Measurements from ENCODE around the gene URGCP. TPM values are rescaled to one million over a fixed set of nuclear protein-coding genes. Genes with fewer than 3 reads are reported as not detected.

Gene URGCP
- 17.4 and 21.2 TPM in 2 replicates for total RNA-seq

DNA sequence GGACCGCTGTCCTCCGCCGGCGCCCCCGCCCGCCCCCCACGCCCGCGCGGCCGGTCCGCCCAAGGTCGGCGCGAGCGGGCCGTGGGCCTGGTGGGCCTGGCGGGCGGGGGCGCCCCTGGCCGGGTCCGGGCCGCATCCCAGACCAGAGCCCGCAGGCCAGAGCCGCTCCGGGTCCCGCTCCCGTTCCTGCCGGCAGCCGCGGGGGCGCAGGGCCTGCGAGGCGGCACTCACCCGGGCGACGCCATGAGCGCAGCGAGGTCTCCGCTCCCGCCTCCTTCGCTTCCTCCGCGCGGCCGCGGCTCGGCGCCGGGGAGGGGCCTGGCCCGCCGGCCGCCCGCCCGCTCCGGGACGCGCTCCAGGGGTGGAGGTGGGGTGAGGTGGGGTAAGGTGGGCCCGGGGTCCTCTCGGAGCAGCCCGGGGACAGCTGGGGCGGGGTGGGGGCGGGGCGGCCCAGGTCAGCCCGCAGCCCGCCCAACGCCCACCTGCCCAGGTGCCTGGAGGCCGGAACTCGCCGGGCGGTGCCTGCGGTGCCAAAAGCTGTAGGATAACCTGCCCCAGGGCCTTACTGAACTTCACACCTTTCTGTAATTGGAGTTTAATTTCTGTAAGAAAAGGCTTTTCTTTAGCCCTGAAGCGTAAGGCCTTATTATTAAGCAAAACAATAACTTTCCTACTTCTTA, at the start of gene URGCP:
Gene URGCP, minus strand, starts transcription at position 266 of the 680 bp plus-strand sequence. Its CDS starts 21 bp downstream, at position 245.
- no peak for DNase-seq (ENCODE audit: extremely low read depth, low read depth, low spot score)

DNA sequence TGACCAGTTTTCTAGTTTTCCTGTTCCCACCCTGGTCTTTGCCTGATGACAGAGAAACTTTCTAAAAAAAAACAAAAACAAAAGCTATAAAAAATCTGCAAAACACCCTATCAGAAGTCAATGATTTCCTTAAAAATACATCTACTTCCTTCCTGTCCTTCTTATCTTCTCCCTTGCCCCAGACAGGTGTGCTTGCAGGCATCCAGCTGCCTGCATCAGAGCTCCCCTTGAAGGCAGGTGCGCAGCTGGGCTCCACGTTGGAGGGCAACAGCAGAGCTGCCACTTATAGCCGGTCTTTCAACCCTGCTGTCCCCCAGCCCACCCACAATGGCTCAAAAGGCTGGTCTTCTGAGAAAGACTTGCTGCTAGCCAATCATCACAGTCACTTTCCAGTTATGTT, 49.6 kb upstream of the URGCP start:
- no peak for DNase-seq (ENCODE audit: extremely low read depth, low read depth, low spot score)

- DNase-seq (ENCODE audit: extremely low read depth, low read depth, low spot score): no peak
Measured at GRCh38 chr7:43954524-43955228, 48.3 kb upstream of the URGCP start.

GRCh38 chr7:43953071-43953470, 46.7 kb upstream of the URGCP start:
- DNase-seq (ENCODE audit: extremely low read depth, low read depth, low spot score): no peak

- no peak for DNase-seq (ENCODE audit: extremely low read depth, low read depth, low spot score)
Measured at GRCh38 chr7:43952028-43952427, 45.6 kb upstream of the URGCP start.

DNA sequence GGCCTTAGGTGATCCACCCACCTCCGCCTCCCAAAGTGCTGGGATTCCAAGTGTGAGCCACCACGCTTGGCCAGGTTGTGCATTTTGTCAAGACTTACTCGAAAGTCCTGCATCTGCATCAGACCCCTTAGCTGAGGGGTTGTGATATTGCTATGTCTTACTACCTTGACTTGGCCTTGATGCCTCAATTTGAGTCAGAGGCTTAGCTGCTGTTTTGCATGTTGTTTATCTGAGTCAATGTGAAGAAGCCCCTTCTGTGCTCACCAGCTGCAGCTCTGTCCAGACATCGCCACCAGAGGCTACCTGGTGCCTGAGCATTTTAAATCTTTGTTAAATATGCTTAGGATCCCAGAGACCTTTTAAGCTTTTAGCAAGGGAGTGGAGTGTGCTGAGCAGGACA, 37.9 kb upstream of the URGCP start:
- DNase-seq (ENCODE audit: extremely low read depth, low read depth, low spot score): no peak

DNA sequence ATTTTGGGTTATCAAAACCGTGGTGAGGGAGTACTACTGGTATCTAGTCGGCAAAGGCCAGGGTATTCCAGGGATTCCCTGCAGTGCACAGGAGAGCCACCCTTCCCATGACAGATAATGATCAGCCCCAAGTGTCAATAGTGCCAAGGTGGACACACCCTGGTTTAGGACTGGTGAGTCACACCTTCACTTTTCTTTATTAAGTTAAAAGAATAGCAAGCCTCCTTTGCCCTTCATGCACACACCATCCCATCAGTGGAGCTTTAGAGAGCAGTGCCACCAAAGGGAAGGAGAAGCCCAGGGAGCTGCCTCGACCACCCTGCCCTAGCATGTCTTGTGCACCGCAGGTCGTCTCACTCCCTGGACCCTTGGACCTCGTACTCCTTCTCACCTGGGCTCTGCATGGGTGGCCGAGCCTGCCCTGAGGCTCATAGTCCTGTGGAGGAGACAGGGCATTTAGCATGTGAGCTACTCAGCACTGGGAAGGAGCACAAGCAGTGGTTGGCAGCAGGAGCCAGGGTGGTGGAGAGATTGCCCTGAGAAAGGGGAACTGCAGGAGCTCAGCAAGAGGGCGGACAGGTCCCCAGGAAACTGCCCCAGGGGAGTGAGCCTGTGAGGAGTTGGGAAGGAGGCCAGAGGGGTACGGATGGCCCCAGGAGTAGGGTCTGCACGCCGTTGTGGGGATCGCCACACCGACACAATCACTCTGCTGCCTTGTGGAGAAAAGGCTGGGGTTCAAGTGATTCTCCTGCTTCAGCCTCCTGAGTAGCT, 37.2 kb upstream of the URGCP start:
- DNase-seq (ENCODE audit: extremely low read depth, low read depth, low spot score): no peak

DNA sequence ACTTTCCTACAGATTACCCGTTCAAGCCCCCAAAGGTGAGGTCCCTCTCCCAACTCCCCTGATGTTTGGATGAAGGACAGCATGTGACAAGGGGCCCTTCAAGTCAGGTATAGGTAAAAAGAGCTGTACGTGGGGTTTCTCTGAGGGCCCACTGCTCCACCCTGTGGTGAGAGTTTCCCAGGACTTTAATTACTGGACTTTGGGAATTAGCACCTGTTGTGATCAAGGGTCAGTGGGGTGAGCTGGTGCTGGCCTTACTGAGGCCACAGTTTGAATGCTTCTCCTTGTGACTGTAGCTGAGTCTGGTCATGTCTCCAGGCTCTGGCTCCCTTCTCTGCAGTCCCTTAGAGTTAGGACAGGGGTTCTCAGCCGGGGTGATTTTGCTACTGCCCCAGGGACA, 36.6 kb upstream of the URGCP start:
- no peak for DNase-seq (ENCODE audit: extremely low read depth, low read depth, low spot score)

GRCh38 chr7:43942250-43942649, 35.9 kb upstream of the URGCP start:
- no peak for DNase-seq (ENCODE audit: extremely low read depth, low read depth, low spot score)

- DNase-seq (ENCODE audit: extremely low read depth, low read depth, low spot score): no peak
Measured at GRCh38 chr7:43938892-43939482, 32.6 kb upstream of the URGCP start.

GRCh38 chr7:43937444-43937843, 31.0 kb upstream of the URGCP start:
- no peak for DNase-seq (ENCODE audit: extremely low read depth, low read depth, low spot score)

GRCh38 chr7:43933902-43934560, 27.6 kb upstream of the URGCP start:
- no peak for DNase-seq (ENCODE audit: extremely low read depth, low read depth, low spot score)

DNA sequence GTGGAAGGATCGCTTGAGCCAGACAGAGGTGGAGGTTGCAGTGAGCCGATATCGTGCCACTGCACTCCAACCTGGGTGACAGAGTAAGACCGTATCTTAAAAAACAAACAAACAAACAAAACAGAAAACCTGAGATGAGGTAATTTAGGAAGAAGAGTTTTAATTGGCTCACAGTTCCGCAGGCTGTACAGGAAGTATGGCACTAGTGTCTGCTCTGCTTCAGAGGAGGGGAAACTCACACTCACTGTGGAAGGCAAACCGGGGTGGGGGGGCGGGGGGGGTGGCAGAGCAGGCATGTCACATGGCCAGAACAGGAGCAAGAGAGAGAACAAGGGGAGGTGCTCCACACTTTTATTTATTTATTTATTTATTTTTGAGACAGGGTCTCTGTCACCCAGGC, 24.9 kb upstream of the URGCP start:
- DNase-seq (ENCODE audit: extremely low read depth, low read depth, low spot score): no peak

GRCh38 chr7:43929529-43930457, 23.4 kb upstream of the URGCP start:
- DNase-seq (ENCODE audit: extremely low read depth, low read depth, low spot score): no peak

GRCh38 chr7:43927810-43928209, 21.4 kb upstream of the URGCP start:
- DNase-seq (ENCODE audit: extremely low read depth, low read depth, low spot score): no peak

DNA sequence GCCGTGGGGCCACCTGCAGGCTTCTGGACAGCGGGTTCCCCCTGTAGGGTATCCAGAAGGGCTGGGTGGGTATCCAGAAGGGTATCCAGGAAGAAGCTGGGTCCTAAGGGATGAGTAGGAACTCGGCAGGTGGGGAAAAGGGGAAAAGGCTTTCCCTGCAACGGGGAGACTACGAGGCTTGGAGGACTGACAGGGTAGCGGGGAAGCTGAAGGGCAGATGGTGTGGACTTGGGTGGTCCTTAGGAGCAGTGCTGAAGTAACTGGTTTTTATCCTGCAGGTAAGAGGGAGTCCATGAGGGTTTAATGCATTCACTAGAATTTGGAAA, 20.4 kb upstream of the URGCP start:
- no peak for DNase-seq (ENCODE audit: extremely low read depth, low read depth, low spot score)

- no peak for DNase-seq (ENCODE audit: extremely low read depth, low read depth, low spot score)
Measured at GRCh38 chr7:43925984-43926797, 19.8 kb upstream of the URGCP start, which contains the start of gene UBE2D4. TSS of gene UBE2D4 (plus strand) at chr7:43926436. CDS start at chr7:43926533, 97 bp downstream.

DNA sequence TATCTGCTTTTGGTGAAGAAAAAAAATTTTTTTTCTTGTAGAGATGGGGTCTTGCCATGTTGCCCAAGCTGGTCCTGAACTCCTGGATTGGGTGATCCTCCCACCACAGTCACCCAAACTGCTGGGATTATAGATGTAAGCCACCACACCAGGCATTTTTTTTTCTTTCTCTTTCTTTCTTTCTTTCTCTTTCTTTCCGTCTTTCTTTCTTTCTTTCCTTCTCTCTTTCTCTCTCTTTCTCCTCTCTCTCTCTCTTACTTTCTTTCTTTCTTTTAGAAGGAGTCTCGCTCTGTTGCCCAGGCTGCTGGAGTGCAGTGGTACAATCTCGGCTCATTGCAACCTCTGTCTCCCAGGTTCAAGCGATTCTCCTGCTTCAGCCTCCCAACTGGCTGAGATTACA, 16.3 kb upstream of the URGCP start:
- no peak for DNase-seq (ENCODE audit: extremely low read depth, low read depth, low spot score)

DNA sequence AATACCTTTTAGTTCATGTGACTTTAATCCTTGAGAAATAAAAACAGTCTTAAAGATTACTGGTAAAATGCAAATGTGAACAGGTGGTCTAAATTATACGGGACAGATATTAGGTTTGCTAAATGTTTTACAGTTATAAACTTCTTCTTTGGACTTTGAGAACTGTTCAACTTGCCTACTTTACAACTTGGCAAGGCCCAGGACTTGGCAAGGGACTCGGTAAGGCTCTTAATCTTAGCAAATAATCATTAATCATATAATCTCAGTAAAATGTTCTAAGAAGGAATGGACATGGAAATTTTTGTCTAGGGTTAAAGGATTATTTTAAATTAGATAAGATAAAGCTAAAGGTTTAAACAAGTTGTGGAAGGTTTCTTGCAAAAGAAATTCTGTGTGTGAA, 15.0 kb upstream of the URGCP start:
- no peak for DNase-seq (ENCODE audit: extremely low read depth, low read depth, low spot score)

Data from glomerular endothelial cell (primary cell).